SJCRH30 (cell line): Measurements from ENCODE around the gene CFAP157. TPM values are rescaled to one million over a fixed set of nuclear protein-coding genes. Genes with fewer than 3 reads are reported as not detected.

ENCODE experiments used
- DNase-seq, 2 experiments: peaks; one replicate each; pipeline ENCODE4 v3.0.0-alpha.2; 2015 to 2020
- H3K27ac ChIP-seq: fragments of 250-450 bp; sonication (Bioruptor Pico); 2 replicates; pipeline ENCODE4 v1.5.1; 2020; ENCODE audit warnings: mild to moderate bottlenecking, moderate library complexity
- H3K27me3 ChIP-seq: fragments of 250-450 bp; sonication (Bioruptor Pico); 2 replicates; pipeline ENCODE4 v1.5.1; 2020; ENCODE audit warnings: mild to moderate bottlenecking, moderate library complexity
- H3K36me3 ChIP-seq: fragments of 250-450 bp; sonication (Bioruptor Pico); 2 replicates; pipeline ENCODE4 v1.5.1; 2020; ENCODE audit warnings: mild to moderate bottlenecking, moderate library complexity
- H3K4me1 ChIP-seq: fragments of 250-450 bp; sonication (Bioruptor Pico); 2 replicates; pipeline ENCODE4 v1.5.1; 2020; ENCODE audit warnings: mild to moderate bottlenecking, moderate library complexity
- H3K4me3 ChIP-seq: fragments of 250-450 bp; sonication (Bioruptor Pico); 2 replicates; pipeline ENCODE4 v1.5.1; 2020; ENCODE audit warnings: mild to moderate bottlenecking, moderate library complexity
- H3K9me3 ChIP-seq: fragments of 250-450 bp; sonication (Bioruptor Pico); replicated peaks from 2 replicates; pipeline ENCODE4 v1.5.1; 2020; ENCODE audit warnings: mild to moderate bottlenecking, moderate library complexity
- total RNA-seq: library from RNA; depleted of rRNA; stranded (reverse); fragments of >200 nt; shearing (Covaris generic); gene quantifications from 2 replicates; pipeline ENCODE4 v1.2.3, GENCODE V29; 2014

The CFAP157 gene
- total RNA-seq, 1 experiment from 2014 or later, result not detected

DNA sequence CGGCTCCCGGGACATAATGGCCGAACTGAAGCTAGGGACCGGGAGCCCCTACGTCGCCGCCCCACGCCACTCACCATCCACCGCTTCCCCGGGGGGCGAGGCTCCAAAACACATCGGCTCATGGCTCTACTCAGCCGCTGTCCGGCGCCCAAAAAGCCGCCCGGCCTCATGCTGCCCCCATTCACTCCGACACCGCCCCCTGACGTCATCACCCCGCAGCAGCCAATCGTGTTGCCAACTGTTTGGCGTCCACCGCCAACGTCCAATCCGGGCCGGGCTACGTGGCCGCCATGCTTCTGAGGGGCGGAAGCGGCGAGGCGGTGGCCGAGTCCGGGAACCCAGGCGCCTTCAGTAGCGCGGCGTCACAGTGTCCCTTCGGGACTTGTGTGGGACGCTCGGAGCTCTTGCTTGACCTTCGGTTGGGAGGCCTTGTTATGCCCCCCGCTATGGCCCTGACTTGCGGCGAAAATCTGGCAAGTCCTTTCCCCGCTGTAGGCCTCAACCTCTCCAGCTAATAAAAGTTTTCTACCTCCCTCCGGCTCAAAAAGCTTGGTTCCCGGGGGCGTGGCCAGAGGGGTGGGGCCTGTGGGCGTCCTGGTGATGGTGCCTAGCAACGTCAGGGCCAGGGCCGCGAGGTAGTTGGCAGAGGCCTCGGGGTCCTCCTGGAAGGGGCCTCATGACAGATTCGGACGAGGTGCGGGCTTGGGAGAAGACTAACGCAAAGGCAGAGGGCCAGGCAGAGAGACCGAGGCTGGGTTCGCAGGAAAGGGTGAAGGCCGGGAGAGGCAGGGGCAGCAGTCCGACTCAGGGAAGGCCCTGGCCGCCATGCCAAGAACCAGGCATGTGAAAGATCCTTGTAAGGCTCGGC is 8.9 kb downstream of the CFAP157 start, which contains the start of the genes PTRH1 and TTC16:
Gene PTRH1 (minus strand): TSS at position 194 of the 868 bp plus-strand sequence. CDS start 24 bp downstream, at position 170.
Gene TTC16 (plus strand): TSS at position 610 of the 868 bp plus-strand sequence. CDS start 67 bp downstream, at position 677.
- Histone ChIP-seq H3K36me3 (no peaks in the 10 kb centered on the region), H3K9me3 (no peaks in the 10 kb centered on the region), H3K4me3 (peak within 1 kb of the TSS; percentile 65), H3K27ac (no peak within 1 kb of the TSS), H3K27me3 (no peaks in the 10 kb centered on the region), H3K4me1 (peaks cover 8% of the 10 kb centered on the region; the same call in 1 of the 2 replicates)
- peak; percentile 98 for DNase-seq

DNA sequence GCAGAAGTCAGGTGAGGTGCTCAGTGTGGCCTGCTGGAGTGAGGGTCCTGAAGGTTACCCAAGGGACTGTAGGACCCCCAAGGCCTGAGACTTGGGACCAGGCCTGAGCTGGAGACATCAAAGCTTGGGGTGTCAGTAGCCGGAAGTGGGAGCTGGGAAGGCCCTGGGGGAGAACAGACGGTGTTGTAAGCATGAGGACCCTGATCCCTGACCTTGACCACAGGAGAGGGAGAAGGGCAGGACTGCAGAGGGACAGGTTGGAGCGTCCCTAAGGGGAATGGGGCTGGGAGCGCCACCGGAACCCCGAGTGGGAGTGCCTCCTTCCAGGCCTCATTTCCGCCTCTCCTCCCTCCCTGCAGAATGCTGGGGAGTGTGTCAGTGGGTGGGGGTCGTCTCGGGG is 9.6 kb downstream of the CFAP157 start:
- no peak for DNase-seq
- Histone ChIP-seq H3K9me3 (no peaks in the 10 kb centered on the region), H3K27me3 (peaks cover 3% of the 10 kb centered on the region; the same call in 1 of the 2 replicates), H3K36me3 (no peaks in the 10 kb centered on the region), H3K4me1 (peaks cover 3% of the 10 kb centered on the region; the same call in 1 of the 2 replicates), H3K4me3 (no peak overlapping the region), H3K27ac (no peak overlapping the region)

DNA sequence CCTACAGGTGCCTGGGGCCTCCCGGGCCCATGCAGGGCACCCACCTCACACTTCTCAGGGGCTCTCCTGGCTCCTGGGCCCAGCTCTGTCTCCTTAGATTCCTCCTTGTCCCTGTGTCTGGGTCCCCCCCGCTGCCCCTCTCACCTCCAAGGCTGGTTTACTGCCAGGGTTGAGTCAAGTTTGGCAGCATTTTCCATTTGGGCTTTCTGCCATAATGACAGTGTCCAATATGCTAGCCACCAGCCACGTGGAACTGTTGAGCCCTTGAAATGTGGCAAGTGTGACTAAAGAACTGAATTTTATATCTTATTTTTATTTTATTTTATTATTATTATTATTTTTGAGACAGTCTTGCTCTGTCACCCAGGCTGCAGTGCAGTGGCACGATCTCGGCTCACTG is 11.0 kb downstream of the CFAP157 start:
- Histone ChIP-seq H3K4me1 (no peaks in the 10 kb centered on the region), H3K27ac (no peak overlapping the region), H3K4me3 (no peak overlapping the region), H3K36me3 (no peaks in the 10 kb centered on the region), H3K27me3 (peaks cover 8% of the 10 kb centered on the region; the same call in 1 of the 2 replicates), H3K9me3 (no peaks in the 10 kb centered on the region)
- no peak for DNase-seq

DNA sequence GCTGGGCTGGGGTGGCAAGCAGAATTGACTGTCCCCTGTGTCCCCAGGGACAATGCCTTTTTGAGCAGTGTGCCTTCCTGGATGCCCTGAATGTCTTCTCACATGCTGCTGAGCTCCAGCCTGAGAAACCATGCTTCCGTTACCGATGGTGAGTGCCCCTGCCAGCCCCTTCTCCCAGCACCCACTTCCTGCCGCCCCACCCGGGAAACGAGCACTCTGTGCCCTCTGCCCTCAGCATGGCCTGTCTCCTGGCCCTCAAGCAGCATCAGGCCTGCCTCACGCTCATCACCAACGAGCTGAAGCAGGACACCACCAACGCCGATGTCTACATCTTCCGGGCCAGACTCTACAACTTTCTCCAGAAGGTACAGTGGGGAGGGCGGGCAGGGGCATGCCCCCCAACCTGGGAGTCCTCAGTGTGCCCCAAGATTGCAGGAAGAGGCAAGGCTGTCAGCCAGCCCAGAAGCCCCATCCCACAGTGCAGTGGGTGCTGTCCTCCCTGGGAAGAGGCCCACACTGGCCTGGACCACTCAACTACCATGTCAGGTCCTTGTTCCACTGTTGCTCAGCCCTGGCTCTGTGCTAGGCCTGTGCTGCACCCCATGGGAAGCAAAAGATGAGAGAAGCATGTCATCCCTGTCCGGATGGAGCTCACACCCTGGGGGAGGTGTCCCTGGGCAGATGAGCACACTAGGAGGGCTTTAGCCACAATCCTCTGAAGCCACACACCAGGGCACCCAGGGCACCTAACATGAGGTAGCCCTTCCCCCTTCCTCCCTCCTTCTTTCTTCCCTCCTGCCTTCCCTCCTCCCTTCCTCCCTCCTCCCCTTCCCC is 13.5 kb downstream of the CFAP157 start:
- no peak overlapping the region for H3K27ac ChIP-seq
- H3K9me3 ChIP-seq, result no peaks in the 10 kb centered on the region
- peaks cover 8% of the 10 kb centered on the region for H3K4me1 ChIP-seq
- H3K4me3 ChIP-seq, result no peak overlapping the region
- DNase-seq, result no peak
- peaks cover 12% of the 10 kb centered on the region for H3K27me3 ChIP-seq
- H3K36me3 ChIP-seq, result no peaks in the 10 kb centered on the region

DNA sequence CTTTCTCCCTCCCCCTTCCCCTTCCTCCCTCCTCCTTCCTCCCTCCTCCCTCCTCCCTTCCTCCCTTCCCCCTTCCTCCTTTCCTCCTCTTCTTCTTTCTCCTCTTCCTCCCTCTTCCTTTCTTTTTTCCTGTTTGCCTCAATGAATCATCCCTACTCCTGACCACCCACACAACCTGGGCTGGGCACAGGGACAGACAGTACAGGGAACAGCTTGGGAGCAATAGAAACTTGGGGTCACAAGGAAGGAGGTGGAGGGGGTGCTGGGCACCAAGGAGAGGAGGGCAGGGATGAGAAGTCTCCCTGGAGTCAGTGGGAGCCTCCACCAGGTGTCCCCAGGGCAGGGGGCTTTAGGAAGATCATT is 14.1 kb downstream of the CFAP157 start:
- H3K36me3 ChIP-seq, result no peaks in the 10 kb centered on the region
- no peak overlapping the region for H3K4me3 ChIP-seq
- H3K27ac ChIP-seq, result no peak overlapping the region
- no peaks in the 10 kb centered on the region for H3K9me3 ChIP-seq
- DNase-seq, result no peak
- H3K27me3 ChIP-seq, result peaks cover 12% of the 10 kb centered on the region
- peaks cover 8% of the 10 kb centered on the region for H3K4me1 ChIP-seq

DNA sequence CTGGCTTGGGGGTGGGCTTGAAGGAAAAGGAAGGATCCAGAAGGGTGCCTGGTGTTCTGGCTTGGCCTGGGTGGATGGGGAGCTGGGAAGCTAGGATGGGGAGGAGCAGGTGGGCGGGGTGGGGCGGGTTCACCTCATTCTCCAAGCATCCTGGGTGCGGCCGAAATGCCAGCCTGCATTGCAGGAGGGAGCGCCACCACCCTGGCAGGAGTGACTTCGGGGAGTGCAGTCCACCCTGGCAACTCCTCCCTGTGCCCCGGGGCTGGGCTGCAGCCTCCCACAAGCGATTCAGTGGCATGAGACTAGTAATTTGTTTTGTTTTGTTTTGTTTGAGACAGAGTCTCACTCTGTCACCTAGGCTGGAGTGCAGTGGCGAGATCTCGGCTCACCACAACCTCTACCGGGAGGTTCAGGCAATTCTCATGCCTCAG is 14.6 kb downstream of the CFAP157 start:
- H3K9me3 ChIP-seq, result no peaks in the 10 kb centered on the region
- no peak overlapping the region for H3K4me3 ChIP-seq
- no peaks in the 10 kb centered on the region for H3K36me3 ChIP-seq
- no peak overlapping the region for H3K27ac ChIP-seq
- H3K4me1 ChIP-seq, result peaks cover 8% of the 10 kb centered on the region
- no peak for DNase-seq
- peaks cover 12% of the 10 kb centered on the region for H3K27me3 ChIP-seq

DNA sequence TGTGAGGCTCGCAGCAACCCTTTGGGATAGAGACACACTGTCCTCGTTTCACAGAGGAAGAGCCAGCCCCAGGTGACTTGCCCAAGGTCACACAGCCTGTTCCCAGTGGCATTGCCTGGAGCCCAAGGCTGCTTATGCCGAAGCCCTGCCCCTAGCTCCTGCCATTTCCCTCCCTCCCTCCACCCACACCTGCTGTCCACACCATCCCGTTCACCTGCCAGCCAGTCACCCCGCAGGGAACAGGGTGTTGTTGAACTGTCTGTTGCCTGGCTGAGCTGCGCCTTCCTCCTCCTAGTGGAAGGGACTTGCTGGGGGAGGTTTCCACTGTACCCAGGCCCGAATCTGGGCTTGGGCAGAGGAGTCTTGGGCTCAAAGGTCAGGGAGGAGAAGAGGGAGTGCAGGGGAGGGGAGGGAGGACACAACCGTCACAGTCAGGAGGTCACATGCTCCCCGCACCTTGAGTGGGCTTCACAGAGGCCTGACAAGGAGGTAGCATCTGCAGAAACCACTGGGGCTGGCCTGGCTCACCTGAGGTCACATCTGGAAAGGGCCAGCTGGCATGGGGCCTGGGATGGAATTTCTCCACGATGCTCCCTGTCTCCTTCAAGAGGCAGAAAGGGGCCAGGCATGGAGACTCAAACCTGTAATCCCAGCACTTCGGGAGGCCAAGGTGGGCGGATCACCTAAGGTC is 15.4 kb downstream of the CFAP157 start:
- Histone ChIP-seq H3K27ac (no peak overlapping the region), H3K27me3 (peaks cover 12% of the 10 kb centered on the region)

DNA sequence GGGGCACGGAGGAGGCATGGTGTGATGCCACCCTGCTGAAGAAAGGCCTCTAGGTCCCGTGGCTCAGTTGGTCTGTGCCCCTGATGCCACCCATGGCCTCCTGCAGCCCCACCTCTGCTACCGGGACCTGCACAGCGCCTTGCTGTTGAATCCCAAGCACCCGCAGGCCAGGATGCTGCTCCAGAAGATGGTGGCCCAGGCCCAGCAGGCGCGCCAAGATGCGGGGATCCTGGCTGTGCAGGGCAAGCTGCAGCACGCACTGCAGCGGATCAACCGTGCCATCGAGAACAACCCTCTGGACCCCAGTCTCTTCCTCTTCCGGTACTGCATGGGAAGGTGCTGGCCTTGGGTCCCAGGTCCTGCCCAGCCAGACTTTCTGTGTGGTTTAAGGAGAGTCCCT is 16.2 kb downstream of the CFAP157 start:
- H3K27ac ChIP-seq, result no peak overlapping the region
- H3K27me3 ChIP-seq, result peaks cover 12% of the 10 kb centered on the region
- DNase-seq, result no peak
- H3K4me1 ChIP-seq, result peaks cover 8% of the 10 kb centered on the region
- no peaks in the 10 kb centered on the region for H3K9me3 ChIP-seq
- H3K4me3 ChIP-seq, result no peak overlapping the region
- no peaks in the 10 kb centered on the region for H3K36me3 ChIP-seq

More for the DNA sequence above, 15.4 kb downstream of the CFAP157 start:
- Histone ChIP-seq H3K4me1 (peaks cover 8% of the 10 kb centered on the region), H3K4me3 (no peak overlapping the region), H3K9me3 (no peaks in the 10 kb centered on the region), H3K36me3 (no peaks in the 10 kb centered on the region)
- no peak for DNase-seq

DNA sequence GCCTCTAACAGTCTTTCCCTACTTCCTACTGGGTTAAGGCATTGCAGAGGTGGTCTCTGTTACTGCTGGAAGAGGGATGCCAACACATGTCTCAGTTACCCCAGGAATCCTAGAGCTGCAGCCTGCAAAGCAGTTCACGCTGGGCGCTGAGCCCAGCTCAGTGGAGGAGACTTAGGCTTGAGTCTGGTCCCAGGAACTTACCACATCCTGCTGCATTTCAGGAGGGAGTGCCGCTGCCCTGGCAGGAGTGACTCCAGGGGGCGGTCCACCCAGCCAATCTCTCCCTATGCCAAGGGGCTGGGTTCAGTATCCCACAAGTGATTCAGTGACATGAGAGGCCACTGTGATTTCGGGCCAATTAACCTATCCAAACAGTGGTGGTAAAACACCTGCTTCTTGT is 16.7 kb downstream of the CFAP157 start:
- no peak for DNase-seq
- Histone ChIP-seq H3K27ac (no peak overlapping the region), H3K27me3 (peaks cover 12% of the 10 kb centered on the region), H3K9me3 (no peaks in the 10 kb centered on the region), H3K4me3 (no peak overlapping the region), H3K36me3 (no peaks in the 10 kb centered on the region), H3K4me1 (peaks cover 8% of the 10 kb centered on the region)

DNA sequence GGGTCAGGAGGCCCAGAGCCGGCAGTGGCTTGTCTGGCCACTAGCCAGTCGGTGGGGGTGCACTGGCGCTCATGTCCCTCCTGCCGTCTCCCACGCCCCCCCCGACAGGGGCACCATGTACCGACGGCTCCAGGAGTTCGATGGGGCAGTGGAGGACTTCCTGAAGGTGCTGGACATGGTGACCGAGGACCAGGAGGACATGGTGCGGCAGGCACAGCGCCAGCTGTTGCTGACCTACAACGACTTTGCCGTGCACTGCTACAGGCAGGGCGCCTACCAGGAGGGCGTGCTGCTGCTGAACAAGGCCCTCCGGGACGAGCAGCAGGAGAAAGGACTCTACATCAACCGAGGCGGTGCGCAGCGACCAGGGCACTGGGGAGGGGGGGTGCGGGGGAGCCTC is 17.2 kb downstream of the CFAP157 start:
- Histone ChIP-seq H3K36me3 (no peaks in the 10 kb centered on the region), H3K4me3 (0 out of 2 replicates have a peak overlapping the region, but pooled peaks have one; percentile 16), H3K27ac (no peak overlapping the region), H3K9me3 (no peaks in the 10 kb centered on the region), H3K4me1 (peaks cover 8% of the 10 kb centered on the region), H3K27me3 (peaks cover 15% of the 10 kb centered on the region)
- peak; percentile 50 to 58 for DNase-seq

DNA sequence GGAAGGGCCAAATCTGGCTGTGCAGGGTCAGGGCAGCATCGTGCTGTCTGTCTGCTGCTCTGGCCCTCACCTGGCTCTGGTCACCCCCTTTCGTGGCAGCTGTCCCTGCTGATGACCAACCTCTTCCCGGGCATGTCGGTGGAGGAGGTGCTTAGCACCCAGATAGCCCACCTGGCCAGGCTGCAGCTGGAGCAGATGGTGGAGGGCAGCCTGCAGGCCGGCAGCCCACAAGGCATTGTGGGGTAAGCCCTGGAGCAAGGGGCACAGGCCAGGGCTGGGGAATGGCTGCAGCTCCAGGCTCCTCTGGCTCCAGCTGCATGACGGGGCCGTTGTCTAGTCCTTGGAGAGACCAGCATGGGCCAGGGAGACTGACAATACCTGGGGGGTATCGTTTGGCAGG is 20.1 kb downstream of the CFAP157 start:
- Histone ChIP-seq H3K27me3 (peaks cover 21% of the 10 kb centered on the region; the same call in 1 of the 2 replicates), H3K27ac (no peak overlapping the region), H3K36me3 (no peaks in the 10 kb centered on the region), H3K9me3 (no peaks in the 10 kb centered on the region), H3K4me3 (no peak overlapping the region), H3K4me1 (peaks cover 8% of the 10 kb centered on the region)
- DNase-seq, result no peak

DNA sequence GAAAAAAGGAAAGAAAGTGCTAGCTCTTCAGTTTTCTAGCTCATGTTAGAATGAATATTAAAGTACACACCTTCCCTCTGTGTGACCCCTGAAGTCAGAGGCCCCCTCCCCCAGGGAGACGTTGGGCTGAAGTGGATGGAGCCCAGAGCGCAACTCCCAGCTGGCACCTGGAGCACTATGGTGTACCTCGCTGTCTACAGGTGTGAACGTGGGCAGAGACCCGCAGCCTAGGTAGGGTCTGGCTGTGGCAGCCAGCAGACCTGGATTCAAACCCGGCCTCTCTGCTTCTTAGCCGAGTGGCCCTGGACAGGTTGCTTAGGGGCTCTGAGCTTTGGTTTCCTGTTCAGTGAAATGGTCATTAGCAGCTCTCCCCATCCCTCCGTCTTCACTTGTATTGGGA is 22.0 kb downstream of the CFAP157 start:
- DNase-seq, result no peak
- Histone ChIP-seq H3K36me3 (no peaks in the 10 kb centered on the region), H3K9me3 (no peaks in the 10 kb centered on the region), H3K27me3 (peaks cover 15% of the 10 kb centered on the region; the same call in 1 of the 2 replicates), H3K4me1 (peaks cover 8% of the 10 kb centered on the region), H3K27ac (no peak overlapping the region), H3K4me3 (no peak overlapping the region)

DNA sequence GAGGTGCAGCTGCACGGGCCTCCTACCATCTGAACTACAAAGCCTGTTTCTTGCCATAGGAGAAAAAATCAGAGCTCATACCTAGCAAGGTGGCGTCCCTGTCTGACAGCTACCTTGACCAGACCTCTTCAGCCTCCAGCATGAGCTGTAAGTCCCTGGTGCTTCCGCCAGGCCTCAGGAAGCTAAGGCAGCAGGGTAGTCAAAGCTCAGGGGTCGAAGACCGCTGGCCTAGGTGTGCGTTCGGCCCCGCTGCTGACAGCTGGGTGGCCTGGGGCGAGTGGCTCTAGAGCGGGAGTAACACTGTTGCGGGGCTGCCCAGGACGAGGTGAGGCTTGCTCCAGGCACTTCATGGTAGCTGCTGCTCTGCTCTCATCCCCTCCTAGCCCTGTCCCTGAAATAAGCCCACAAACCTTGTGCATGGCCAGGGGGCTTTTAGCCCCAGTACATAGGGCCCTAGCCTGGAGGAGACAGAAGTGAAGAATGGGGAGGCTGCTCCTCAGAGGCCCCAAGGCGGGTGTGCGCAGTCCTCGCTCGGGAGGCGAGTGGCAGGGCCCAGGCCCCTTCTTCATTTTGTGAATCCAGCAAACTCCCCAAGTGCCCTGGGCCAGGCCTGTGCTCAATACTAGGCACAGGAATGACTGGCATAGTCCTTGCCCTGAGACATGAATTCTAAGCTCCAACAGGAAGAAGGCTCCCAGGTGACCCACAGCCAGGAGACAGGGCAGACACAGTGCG is 22.9 kb downstream of the CFAP157 start:
- H3K4me3 ChIP-seq, result no peak overlapping the region
- no peaks in the 10 kb centered on the region for H3K9me3 ChIP-seq
- peaks cover 15% of the 10 kb centered on the region; the same call in 1 of the 2 replicates for H3K27me3 ChIP-seq
- peaks cover 5% of the 10 kb centered on the region for H3K4me1 ChIP-seq
- no peak overlapping the region for H3K27ac ChIP-seq
- no peak for DNase-seq
- H3K36me3 ChIP-seq, result no peaks in the 10 kb centered on the region

DNA sequence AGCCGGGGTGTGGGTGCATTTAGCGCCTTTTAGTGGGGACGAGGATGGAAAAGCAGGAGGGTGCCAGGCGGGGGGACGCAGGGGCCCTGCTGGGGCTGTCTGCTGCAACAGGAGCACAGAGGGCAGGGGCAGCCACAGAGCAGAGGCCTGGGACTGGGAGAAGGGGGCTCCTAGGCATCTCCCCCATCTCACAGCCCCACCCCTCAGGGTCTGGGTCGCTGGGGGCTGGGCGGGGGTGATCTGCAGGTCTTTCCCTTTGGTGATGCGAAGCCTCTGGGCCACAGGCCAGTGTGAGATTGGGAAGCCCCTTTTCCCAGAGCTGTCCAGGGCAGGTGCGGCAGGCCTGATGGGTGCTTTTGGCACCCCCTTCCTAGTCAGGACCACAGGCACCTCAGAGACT is 23.5 kb downstream of the CFAP157 start:
- no peaks in the 10 kb centered on the region for H3K9me3 ChIP-seq
- H3K36me3 ChIP-seq, result no peaks in the 10 kb centered on the region
- no peak overlapping the region for H3K27ac ChIP-seq
- H3K4me3 ChIP-seq, result no peak overlapping the region
- no peaks in the 10 kb centered on the region for H3K4me1 ChIP-seq
- DNase-seq, result no peak
- H3K27me3 ChIP-seq, result peaks cover 15% of the 10 kb centered on the region; the same call in 1 of the 2 replicates
